ENCODE results near the gene RBPMS2.
"Not testable (repeated sequence)": the region's sequence is repeated elsewhere in the genome, so short reads cannot be mapped to it uniquely, and the experiment has no call there.

The RBPMS2 gene

DNA sequence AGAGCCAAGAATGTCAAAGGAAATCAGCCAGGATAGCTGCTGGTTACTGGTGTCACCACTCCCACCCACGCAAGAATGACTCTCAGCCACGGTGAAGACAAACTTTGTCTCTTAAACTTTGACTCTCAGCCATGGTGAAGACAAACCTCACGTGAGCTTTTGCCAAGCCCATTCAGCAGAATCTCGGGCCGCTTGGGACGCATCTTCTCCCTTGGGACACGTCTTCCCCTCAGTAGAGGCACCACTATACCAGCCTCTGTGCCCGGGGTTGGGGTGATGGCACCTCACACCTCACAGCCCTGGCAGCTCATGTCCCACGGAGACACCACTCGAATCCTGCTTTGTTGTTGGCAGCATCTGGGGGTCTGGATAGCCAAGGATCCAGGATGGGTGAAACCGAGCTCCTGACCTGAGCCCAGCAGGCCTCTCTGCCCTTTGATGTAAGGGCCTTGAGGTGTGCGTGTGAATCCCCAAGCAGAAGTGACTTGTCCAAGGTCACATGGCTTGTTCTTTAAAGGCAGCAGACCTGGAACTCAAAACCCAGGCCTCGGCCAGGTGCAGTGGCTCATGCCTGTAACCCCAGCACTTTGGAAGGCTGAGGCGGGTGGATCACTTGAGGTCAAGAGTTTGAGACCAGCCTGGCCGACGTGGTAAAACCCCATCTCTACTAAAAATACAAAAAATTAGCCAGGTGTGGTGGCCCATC is 21.8 kb downstream of the RBPMS2 start:
- DNase-seq (ENCODE audit: low spot score) = no peak

DNA sequence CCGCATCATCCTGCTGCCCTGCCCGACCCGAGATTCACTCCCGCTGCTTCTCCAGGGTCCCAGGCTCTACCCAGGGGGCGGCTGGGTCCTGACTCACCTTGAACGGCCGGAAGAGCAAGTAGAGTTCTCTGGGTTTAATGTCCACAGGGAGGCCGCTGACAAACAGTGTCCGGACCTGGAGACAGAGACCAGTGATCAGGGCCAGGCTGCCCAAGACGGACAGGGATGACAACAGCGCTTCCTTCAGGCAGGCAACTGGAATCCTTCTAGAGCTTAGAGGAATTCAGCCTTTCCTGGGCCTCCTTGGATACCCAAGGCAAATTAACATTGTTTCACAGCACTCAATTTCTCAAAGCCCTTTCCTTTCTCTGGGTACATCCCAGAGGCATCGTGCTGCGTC is 23.9 kb downstream of the RBPMS2 start:
- peak; percentile 76 for DNase-seq (ENCODE audit: low spot score)

DNA sequence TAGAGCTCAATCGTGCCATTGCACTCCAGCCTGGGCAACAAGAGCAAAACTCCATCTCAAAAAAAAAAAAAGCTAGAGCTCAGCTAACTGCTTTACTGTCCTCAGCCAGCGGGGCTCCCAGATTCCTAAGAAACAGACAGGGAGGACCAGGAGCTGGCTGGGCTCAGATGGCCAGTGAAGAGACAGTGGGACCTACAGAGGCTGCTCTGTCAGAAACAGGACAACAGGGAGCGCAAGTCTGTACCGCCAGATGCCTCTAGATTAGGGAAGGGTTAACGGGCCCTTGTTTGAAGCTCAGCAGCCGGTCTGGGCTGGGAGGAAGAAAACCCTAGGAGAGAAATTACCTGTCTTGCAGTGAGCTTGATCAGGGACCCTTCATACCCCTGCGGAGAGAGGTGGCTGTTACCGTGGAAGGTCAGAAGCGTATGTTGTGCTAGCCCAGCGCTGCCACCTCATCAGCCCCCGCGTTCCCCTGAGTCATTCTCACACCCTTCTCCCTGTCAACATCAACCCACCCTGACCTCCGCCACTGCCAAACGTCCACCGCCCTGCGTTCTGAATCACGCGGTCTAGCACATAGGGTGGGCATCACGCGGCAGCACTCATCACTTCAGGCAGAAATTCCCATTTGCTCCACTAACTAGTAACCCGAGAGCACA is 25.3 kb downstream of the RBPMS2 start:
- DNase-seq (ENCODE audit: low spot score) = peak; percentile 81

DNA sequence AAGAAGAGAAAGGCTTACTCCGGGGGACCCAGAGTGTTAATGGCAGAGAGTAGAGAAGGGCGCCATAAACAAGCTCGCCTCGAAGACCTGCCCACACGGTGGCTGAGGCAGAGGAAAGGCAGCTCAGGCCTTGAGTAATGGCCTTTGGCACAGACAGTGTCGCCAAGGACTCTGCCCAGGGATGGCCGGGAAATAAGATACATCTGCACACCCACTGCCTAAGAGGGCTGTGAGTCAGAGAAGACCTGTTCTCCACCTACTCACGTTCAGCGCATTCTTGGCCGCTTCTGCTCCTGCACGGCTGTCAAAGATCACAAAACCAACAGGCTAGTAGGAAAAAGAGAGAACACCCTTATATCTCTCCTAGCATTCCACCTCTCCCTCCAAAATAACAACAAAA is 26.2 kb downstream of the RBPMS2 start:
- DNase-seq (ENCODE audit: low spot score) = no peak

DNA sequence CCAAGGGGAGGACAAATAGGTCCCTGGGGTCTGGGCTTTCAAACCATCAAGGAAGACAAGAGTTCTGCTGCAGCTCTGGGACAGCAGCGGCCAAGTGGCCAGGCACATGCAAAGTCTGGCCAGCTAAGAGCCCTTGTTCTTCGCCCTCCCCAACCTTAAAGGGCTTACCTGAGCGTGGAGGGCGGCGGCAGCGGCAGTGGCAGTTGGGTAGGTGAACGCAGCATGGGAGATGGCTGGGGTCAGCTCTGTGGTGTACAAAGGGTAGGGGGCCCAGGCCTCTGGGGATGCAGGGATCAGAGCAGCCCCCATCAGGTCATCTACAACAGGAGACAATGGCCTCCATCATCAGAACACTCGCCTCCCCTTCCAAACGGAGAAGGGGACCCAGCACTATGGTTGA is 27.1 kb downstream of the RBPMS2 start:
- DNase-seq (ENCODE audit: low spot score) = no peak

DNA sequence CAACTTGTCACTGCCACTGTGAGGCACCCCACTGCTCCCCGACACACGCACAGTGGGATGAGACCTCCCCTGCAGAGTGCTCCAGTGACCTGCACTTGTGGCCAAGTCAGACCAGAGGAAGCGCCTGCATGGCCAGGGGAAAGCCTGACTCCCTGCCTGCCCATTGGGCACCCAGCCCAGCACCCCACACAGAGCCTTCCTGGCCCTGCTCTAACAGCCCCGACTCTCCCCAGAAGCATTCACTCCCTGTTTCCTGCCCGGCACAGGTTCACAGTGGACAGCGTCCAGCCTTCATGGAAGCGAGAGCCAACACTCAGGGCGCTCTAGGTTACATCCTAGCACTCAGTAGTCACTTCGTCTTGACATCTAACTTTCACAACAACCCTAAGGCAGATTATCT is 27.8 kb downstream of the RBPMS2 start:
- DNase-seq (ENCODE audit: low spot score) = no peak

DNA sequence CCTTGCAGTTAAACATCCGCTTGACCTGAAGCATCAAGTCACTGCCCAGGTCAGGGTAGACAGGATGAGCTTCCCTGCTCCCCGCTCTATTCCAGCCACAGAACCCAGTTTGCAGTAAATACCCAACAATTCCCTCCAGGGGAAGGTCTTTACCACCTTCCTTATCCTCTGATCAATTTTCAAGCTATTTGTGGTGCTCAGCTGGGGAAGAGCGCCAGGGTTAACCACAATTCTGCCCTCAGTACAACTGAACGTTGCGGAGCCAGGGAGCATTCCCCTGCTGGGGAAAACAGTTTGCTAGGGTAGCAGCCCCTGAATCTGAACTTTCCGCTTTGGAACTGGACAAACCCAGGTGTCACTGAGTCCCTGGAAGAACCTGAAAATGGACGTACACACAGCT is 28.5 kb downstream of the RBPMS2 start:
- no peak for DNase-seq (ENCODE audit: low spot score)

DNA sequence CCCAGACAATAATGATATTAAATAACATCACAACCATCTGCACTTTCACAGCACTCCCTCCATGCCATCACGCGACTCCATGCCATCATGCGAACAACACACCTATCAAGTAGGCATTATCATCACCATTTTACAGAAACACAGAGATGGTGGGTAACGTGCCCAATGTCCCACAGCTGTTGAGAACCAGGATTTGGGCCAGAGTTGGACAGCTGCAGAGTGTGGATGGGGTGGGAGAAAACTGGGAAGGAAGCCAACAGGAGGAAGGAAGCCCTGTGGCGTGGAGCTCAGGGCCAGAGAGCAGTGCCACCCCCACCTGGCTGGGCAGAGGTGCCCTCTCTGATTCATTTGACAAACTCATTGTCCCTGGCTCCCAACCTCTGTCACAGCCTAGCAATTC is 29.0 kb downstream of the RBPMS2 start:
- no peak for DNase-seq (ENCODE audit: low spot score)

DNA sequence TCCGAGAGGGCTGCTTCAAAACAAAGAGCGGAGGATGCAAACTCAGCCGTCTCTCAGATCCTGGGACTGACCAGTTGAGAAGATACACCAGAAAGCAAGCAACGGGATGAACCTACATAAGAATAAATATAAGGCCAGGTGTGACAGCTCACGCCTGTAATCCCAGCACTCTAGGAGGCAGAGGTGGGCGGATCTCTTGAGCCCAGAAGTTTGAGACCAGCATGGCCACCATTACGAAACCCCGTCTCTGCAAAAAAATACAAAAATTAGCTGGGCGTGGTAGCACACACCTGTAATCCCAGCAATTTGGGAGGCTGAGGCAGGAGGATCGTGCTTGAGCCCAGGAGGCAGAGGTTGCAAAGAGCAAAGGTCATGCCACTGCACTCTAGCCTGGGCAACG is 31.7 kb downstream of the RBPMS2 start:
- DNase-seq (ENCODE audit: low spot score) = no peak

DNA sequence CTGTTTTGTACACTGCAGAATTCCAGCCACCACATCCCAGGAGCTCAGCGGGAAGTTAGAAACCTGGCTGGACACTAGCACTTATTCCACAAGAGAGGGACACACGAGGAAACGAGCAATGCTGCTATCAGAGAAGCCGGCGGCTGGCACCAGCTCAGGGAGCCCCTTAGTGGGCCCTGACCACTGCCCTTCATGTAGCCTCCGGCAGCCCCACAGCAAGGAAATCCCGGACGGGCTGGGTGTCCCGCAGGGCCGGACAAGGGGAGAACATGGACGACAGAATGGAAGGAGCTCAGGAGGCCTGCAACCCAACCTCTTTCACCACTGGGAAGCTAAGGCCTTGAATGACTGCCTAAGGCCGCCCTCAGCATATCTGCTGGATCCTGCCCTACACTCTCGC is 32.5 kb downstream of the RBPMS2 start:
- DNase-seq (ENCODE audit: low spot score) = no peak

DNA sequence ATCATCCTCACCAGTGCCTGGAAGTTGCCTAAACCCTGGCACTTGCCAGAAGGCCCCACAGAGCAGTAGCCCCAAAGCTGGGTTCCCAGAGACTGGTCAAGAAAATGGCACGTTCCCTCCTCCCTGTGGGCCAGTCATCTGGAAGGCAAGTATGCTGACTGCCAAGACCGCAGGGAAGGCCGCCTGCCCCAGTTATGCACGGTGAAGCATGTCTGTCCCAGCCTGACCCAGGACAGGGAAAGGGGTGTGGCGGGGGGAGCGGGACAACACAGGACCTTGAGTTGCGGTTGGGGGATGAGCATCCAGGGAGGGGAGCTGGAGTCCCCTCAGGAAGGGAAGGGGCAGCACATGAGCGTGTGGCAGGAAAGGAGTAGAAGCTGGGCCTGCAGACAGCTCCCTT is 33.0 kb downstream of the RBPMS2 start:
- no peak for DNase-seq (ENCODE audit: low spot score)

DNA sequence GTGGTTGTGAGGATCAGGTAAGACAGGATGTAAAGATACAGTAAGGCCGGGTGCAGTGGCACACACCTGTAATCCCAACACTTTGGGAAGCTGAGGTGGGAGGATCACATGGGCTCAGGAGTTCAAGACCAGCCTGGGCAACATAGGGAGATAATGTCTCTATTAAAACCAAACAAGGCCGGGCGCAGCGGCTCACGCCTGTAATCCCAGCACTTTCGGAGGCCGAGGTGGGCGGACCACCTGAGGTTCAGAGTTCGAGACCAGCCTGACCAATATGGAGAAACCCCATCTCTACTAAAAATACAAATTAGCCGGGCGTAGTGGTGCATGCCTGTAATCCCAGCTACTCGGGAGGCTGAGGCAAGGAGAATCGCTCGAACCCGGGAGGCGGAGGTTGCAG is 33.7 kb downstream of the RBPMS2 start:
- DNase-seq (ENCODE audit: low spot score) = not testable (repeated sequence)

DNA sequence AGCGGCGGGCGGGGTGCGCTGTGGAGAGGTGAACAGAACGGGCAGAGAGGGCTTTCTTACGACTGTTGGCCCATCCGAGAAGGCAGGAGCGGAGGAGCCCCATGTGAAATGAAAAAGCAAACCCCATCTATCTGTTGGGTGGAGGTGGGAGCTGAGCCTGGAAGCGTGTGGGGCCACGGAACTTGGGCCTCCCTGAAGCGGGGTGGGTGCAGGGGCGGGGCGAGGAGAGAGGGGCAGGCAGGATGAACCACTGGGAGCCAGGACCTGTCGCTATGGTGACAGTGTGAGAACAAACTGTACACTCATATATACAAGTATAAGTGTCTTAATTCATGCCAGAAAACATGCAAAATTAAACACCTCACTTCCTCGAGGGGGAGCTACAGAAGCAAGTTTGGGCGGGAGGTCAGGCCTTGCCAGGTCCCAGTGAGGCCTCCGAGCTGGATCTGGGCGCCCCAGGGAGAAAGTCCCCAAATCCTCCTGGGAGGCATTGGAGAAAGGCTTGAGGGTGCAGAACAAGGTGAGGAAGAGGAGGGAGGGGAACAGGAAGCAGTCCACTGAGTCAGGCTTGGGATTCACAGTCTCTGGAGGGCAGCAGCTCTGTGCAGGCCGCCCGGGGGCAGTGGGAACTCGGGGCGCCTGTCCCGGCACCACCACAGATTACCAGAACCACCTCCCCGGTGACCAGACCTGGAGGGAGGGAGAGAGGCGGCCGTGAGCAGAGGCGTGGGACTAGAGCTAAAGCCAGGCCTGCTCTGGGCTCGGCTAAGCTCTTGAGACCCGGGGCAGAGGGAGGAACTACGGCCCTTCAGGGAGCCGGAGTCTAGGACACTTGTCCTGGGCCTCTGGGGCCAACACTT is 34.8 kb downstream of the RBPMS2 start:
- peak; percentile 80 for DNase-seq (ENCODE audit: low spot score)

DNA sequence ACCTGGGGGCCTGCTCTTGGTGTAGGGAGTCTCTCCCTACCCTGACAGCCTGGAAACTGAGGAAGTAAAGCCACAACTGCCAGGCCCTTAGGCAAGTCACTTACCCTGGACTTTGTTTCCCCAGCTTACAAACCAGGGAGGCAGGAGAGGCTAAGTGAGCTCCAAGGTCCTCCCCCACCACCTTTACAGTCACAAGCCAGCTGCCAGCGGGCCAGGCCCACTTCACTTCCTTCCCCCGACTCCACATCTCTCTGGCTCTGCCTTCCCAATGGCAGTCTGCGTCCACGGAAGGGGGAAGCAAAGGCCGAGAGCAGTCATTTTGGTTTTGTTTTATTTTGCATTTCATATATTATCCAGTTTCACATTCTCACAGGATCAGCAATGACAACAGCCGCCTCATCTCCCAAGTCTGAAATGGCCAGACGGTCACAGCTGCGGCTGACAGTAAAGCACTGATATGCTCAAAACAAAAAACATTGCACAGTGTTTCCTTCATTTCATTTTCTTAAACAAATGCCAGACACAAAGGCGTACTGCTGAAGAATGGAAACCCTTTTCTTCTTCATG is 35.7 kb downstream of the RBPMS2 start:
- no peak for DNase-seq (ENCODE audit: low spot score)

DNA sequence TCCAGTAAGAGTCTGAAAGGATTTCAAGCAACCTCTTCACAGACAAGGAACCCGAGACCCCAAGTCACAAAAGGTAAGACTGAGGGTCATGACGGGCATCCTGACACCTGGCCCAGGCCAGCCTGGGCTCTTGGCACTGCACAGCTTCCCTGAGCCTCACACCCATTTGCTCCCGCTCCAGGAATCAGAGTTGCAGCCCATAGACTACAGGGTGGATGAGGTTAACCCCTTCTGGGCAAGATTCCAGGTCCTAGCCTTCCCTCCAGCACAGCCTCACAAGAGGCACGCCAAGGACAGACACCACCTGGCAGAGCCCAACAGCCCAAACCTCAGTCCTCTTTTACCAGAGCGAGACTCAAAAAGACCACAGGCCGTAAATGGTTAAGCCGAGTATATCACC is 36.2 kb downstream of the RBPMS2 start:
- no peak for DNase-seq (ENCODE audit: low spot score)

DNA sequence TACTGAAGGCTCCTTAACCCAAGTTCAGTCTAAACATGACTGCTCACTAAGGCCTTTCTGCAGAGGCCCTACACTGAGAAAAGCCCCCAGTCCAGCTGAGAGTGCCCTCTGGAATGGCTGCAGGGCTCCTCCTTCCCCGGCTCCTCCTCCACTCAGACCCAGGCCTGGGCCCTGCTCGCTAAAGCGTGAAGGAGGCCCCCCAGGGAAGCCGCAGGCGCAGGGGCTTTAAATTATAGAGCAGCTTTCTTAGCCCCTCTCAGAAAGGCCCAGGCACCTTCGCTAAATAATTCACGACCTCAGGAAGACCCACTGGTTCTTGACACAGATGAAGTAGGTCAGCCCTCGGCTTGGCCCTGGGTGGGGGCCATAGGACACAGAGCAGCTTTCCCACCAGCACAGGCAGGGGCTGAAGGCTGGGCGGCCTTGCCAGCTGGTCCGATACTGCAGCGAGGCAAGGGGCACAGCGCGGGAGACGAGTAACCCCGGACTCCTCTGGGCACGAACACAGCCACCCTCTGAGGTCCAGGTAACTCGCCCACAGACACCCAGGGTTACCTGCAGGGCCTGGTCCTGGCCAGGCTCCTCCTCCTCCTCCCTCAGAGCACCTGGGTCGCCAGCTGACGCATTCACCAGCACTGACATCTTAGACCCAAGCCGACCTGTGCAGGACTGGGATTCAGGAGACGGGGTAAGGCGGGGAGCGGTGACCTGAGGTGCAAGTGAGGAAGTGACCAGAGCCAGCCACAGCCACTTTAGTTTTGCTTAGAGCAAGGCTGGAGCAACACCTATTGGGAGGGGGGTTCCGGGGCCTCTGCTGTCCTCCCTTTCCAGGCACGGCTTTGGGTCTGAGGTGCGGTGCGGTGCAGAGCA is 36.9 kb downstream of the RBPMS2 start:
- DNase-seq (ENCODE audit: low spot score) = no peak

DNA sequence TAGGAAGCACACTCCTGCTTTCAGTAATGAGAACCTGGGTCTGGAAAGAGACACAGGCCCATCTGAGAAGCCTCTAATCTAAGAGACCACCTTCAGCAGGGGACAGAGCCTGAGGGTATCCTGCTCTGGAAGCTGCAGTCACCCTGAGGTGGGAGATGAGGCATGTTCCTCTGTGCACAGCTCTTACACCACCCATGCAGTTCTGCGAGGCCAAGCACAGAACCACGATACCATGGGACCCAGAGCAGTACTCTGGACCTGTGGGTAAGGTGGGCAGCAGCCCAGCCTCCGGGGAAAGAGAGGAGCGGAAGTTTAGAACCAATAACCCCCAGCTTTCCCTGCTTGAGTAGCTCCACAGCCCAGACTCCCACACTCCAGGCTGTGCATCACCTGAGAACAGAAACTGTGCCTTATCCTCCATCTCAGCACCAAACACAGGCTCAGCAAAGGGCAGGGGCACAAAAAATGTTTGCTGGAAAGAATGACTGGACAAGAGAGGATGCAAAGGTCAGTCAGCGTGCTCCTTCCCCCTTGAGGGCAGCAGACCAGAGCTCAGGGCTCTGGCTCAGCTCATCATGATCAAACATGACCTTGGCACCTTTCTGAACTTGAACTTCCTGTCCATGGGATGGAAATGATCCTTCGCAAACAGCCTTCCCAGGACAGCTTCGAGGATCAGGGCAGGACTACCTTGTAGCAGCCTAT is 43.1 kb downstream of the RBPMS2 start:
- DNase-seq (ENCODE audit: low spot score) = no peak

DNA sequence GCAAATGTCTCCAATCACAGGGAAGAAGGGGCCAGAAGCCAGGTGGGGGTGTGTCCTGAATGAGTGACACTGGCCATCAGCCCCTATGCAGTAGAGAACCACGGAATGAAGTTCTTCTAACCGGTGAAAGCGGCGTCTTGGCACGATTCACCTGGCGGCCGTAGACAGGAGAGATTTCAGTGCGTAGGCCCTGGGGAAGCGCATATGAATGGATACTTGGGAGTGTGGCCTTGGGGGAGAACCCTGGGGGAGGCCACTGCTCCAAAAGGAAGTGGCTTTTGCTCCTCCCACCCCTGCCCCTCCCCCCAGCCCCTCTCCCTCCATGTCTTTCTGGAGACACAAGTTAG is 43.6 kb downstream of the RBPMS2 start:
- no peak for DNase-seq (ENCODE audit: low spot score)

DNA sequence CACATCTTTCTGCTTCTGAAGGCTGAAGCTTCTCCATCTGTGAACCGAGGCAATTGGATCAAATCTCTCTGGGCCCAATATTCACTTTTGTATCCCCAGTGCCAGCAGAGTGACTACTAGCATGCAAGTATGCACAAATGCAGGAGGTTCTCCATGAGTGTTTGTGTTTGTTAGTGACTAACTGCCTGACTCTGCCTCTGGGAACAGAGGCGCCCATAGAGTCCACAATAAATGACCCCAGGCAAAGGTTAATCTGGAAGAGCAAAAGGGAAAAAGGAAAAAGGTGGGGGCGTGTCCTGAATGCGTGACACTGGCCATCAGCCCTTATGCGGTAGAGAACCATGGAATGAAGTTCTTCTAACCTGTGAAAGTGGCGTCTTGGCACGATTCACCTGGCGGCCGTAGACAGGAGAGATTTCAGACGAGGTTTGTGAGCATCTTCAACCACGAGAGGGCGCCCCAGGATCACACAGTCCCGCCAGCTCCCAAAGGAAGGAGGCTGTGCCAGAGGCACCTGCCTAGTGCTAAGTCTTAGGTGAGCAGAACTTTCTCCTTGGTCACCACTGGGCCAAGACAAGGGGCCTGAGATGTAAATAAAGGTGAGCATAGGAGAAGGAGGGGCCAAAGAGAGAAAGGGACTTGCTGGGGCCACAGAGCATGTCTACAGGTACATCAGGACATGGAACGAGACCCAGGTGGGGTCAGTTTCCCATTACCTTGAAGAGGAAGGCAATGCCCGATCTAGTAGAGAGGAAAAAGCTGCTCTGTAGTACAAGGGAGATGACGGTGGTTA is 44.2 kb downstream of the RBPMS2 start:
- peak; percentile 69 for DNase-seq (ENCODE audit: low spot score)

DNA sequence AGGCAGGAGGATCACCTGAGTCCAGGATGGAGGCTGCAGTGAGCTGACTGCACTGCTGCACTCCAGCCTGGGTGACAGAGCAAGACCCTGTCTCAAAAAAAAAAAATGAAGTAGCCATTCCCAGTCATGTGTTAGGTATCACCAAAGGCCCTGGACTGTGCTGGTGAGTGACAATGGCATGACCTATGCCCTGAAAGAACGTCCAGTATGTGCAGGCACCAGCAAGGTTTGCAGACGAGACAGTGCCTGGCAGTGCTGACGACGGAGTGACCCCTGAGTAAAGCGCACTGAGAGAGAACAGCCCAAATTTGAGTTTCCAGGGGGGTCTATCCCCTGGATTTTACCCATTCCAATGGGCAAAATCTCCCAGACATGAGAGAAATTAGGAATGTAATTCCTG is 45.2 kb downstream of the RBPMS2 start:
- DNase-seq (ENCODE audit: low spot score) = no peak
